ENCODE measurements around the gene RDH5.

RDH5 gene

DNA sequence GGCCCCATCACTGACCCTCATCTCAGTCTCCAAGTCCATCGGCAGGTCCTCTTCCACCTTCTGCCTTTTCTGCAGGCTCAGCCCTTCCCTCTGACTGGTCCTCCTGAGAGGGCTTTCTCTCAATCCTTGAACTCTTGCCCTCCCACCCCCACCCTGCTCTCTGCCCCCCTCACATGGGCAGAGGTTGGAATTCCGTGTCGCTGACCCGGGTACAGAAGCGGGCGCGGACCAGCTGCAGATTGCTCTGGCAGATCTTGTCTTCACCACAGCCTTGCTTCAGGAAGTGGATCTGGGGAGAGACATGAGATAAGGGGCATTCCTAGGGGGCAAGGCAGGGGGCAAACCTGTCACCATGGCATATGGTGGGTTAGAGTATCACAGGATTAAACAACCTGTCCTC is 24.8 kb upstream of the RDH5 start:
- DNase-seq (ENCODE audit: low spot score) (no peak), FAIRE-seq (no peak)

DNA sequence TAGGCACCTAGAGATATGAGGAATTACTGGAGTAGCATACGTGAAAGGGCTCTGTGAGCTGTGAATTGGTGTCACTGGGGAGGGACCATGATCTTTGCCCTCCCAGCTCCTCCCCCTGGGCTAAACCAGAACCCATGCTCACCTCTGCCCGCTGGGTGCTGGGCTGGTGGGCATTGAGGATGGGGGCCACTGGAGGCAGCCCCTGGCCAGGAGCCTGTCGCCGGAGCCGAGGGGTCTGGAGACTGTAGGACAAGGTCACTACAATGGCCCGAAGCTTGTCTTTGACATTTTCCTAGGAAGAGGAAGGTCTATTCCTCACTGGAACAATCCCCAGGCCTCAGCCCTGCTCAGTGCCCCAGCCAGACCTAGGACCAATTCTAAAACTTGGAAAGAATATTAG is 24.1 kb upstream of the RDH5 start:
- no peak for DNase-seq (ENCODE audit: low spot score)
- no peak for FAIRE-seq

GRCh38 chr12:55696796-55697462 is 23.3 kb upstream of the RDH5 start:
- DNase-seq (ENCODE audit: low spot score) (no peak), FAIRE-seq (no peak)

DNA sequence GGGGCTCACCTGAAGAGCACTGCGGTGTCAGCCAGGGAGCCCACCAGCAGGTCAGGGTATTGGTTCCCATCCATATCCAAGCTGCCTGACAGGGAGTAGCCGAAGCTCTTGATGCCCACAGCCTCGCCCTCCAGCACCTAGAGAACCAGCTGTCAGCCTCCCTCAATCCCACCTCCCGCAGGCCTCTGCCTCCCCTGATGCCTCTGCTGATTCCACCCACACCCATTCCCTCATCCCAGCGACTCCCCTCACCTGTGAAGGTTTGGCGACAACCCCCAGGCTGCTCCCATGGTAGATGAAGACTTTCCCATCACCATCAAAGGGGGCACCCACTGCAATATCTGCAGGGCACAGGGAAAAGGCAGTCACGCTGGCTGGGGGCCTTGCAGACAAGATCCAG is 22.5 kb upstream of the RDH5 start:
- no peak for FAIRE-seq
- DNase-seq (ENCODE audit: low spot score) = no peak

GRCh38 chr12:55698241-55698955 is 21.8 kb upstream of the RDH5 start:
- FAIRE-seq (no peak), DNase-seq (ENCODE audit: low spot score) (no peak)

DNA sequence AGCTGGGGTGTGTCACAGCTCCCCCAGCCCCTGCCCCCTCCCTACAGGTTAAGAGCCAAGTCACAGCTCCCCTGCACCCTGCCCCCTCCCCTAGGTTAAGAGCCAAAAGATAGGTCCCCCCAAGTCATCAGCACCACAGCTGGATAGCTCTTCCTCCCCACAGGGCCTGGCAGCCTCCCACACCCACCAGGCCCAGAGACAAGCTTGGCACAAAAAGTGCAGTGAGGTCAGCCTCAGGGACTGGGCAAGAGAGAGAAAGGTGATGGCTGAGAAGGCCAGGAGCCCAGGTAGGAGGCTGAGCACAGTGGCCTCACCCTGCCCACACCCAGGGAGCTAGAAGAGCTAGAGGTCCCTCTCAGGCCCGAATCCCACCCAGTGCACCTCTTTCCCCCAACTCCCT is 21.2 kb upstream of the RDH5 start:
- FAIRE-seq (no peak), DNase-seq (ENCODE audit: low spot score) (no peak)

GRCh38 chr12:55699471-55700055 is 20.6 kb upstream of the RDH5 start:
- FAIRE-seq (no peak), DNase-seq (ENCODE audit: low spot score) (no peak)

GRCh38 chr12:55700255-55701018 is 19.8 kb upstream of the RDH5 start:
- no peak for DNase-seq (ENCODE audit: low spot score)
- no peak for FAIRE-seq

DNA sequence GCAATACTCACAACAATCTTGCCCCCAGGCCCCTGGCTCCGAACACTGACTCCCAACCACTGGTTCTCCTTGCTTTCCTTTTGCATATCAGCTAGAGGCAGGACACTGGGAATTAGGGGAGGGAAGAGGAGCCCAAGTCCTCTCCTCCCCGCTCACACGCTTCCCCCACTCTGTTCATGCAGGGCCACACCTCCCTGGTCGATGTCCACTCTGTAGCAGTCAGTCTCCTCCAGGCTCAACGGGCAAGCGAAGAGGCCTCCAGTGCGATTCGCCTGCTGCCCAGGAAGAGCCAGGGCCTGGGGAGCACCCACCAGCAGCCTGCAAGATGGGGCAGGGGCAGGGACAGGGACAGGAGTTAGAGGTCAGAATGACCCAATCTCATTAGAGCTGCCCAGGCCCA is 17.3 kb upstream of the RDH5 start:
- no peak for DNase-seq (ENCODE audit: low spot score)
- FAIRE-seq = no peak

DNA sequence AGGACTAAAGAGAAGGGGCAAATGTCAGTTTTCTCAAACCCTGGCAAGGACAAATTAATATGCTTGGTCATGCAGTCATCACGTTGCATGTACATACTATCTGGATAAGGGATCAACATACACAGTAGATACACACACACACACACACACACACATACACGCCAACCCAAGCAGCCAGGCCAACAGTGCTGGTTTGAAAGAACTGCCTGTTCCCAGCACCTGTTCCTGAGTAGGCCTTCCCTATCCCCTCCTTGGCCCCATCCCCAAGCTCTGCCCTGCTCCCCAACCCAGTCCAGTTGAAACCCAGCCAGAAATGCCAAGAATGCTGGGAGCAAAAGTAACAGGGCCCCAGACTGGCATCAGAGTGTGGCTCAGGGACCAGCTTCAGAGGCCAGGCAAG is 16.9 kb upstream of the RDH5 start:
- DNase-seq (ENCODE audit: low spot score) = no peak
- no peak for FAIRE-seq

GRCh38 chr12:55703901-55704761 is 16.1 kb upstream of the RDH5 start:
- FAIRE-seq = no peak
- DNase-seq (ENCODE audit: low spot score) = no peak

GRCh38 chr12:55704824-55705718 is 15.1 kb upstream of the RDH5 start:
- no peak for DNase-seq (ENCODE audit: low spot score)
- FAIRE-seq = no peak

GRCh38 chr12:55705782-55706402 is 14.3 kb upstream of the RDH5 start:
- FAIRE-seq (no peak), DNase-seq (ENCODE audit: low spot score) (no peak)

DNA sequence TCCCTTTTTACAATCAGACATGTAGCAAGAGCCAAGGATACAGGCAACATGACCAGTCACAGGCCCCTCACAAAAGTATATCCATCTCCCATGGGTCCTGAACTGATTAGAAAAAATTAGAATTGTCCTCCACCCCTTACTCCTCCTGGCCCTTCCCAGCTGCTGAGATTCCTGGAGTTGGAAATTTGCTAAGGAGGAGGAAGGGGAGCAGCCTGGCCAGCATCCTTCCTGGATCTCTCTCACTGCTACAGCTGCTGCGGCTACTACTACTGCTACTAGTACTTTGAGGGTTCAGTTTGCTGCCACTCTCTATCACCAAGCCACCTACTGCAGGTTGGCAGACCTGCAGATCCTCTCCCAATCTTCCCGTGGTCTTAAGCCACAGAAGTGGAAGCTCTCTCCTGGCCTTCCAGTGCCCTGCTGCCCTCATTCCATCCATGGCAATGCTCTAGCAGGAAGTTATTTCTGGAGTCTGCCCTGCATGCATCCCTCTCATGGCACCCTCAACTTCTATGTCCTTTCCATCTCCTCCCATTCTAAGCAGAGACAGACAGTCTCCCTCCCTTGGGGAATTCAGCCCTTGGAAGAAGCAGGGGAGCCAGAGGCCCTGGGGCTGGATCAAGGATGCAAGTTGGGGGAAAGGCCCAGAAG is 13.5 kb upstream of the RDH5 start:
- no peak for FAIRE-seq
- no peak for DNase-seq (ENCODE audit: low spot score)

GRCh38 chr12:55707219-55707671 is 12.9 kb upstream of the RDH5 start:
- no peak for FAIRE-seq
- DNase-seq (ENCODE audit: low spot score) = no peak

DNA sequence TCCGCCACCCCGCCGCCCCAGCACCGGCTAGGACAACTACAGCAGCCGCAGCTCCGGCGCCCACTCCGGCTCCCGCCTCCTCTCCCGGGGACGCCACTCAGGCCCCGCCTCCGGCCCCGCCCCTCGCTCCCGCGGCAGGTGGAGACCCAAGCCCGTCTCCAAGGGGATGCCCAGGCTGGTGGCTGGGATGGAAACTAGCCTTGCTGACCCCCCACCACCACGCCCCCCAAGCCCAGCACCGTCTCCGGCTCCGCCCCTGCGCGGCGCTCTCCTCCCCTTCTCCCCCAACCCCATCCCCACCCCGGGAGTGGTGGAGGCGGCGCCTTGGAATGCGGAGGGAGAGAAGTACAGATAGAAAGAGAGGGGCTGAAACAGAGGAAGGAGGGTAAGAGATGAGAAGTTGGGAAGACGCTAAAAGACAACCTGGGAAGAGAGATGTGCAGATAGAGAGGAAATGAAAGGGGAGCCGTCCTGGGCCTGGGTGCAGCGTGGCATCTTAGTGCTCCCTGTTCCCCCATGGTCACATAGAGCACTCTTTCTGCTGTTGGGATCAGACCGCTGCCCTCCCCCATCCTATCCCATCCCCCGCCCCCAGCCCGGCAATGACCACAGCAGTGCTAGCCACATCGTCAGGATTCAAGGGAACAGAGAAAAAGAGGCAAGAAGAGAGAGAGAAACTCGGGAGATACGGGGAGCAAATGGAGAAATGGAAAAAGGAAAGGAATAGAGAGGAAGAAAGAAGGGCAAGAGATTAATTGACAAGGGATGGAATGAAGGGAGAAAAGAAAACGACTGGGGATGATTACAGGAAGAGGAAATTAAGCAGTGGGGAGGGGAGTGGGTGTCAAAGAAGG is 12.1 kb upstream of the RDH5 start, which contains the start of gene ITGA7:
Gene ITGA7 (minus strand): TSS at position 64 of the 854 bp plus-strand sequence. CDS start 222 bp downstream, outside the sequence.
- DNase-seq (ENCODE audit: low spot score) = no peak
- FAIRE-seq = no peak

DNA sequence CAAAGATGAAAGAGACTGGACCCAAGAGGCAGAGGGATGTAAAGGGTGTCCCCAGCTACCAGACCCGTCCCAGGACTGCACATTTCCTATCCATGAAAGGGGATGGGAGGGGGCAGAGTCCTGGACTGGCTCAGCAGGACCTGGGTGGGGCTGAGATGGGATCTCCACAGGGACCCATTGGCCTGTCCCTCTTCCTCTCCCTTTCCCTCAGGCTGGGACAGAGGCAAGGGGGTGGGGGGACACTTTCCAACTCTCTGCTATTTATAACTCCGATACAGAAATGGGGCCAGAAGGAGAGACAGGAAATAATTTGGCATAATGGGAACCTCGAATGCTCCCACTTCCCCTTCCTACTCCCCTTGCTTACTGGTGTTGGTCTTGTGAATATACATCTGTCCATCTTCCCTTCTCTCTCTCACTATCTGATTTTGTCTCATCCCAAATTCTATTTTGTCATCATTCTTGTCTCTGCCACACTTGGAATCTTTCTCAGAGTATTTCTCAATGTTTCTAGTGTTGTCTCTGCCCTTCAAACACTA is 11.4 kb upstream of the RDH5 start:
- DNase-seq (ENCODE audit: low spot score) (no peak), FAIRE-seq (no peak)
